Gastrocnemius medialis (tissue), 4 donors: Measurements from ENCODE around the gene PPIC.

Experiments
- CTCF ChIP-seq, 5 experiments: fragments of 450-650 bp in 3 of 5; fragments of 200-600 bp in 2 of 5; sonication (generic) in 2 of 5; IDR thresholded peaks in 4 of 5; conservative IDR thresholded peaks in 1 of 5; 1 replicate in 4 of 5; 2 replicates in 1 of 5; pipeline ENCODE4 v1.5.1; 2016 to 2019; ENCODE audit warnings: antibody characterized with exemption in 5 of 5, mild to moderate bottlenecking in 3 of 5, moderate library complexity in 3 of 5
- POLR2A ChIP-seq, 2 donors: fragments of 450-650 bp; IDR thresholded peaks; one replicate each; pipeline ENCODE4 v1.6.1; 2017; ENCODE audit warnings: antibody characterized with exemption in 2 of 2, mild to moderate bottlenecking in 2 of 2, moderate library complexity in 2 of 2

- no peak for TF ChIP-seq CTCF (IDR thresholded peaks at IDR 0.05 in 4 of 5, conservative IDR thresholded peaks at IDR 0.05 in 1 of 5)
- TF ChIP-seq POLR2A (IDR thresholded peaks at IDR 0.05), result no peak
Observed at GRCh38 chr5:123047706-123048105, 11.2 kb upstream of the PPIC start.
